ENCODE results near the gene ANO10.

ANO10 gene

DNA sequence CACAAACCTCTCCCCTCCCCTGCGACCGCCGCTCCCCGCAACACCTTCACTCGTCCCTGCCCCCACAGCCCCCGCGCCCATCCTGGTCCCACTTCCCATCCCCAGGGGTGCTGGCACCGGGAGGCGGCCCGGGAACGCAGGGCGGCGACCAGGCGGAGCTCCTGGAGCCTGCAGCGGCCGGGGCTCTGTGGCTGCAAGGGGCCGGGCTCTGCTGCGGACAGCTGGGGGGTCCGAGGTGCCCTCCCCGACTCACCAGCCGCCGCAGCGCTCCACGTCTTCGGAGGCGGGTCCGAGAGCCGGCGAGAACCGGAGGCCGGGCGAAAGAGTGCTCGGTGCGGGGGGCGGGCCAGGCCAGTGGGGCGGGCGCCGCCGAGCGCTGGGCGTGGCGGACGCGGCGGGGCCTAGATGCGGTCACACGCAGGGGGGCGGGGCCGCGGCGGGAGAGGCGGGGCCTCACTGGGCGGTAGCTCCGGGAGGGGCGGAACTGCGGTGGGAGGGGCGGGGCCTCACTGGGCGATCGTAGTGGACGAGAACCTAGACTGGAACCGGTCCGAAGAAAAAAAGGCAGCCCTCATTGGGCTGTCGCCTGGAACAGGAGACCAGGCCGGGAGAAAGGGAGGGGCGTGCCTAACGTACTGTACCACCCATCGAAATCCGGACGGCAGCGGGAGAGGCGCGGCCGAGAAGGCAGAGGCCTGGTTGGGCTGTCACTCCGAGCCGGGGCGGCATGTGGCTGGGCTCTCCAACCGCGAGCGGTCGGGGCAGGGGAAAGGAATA is at the start of gene ANO10 (continued):
- TF ChIP-seq ZIC2 (tag by site-specific recombination; IDR thresholded peaks at IDR 0.05) (peak; percentile 39), SP3 (tag by site-specific recombination; IDR thresholded peaks at IDR 0.05) (peak; percentile 85), GLIS2 (tag by site-specific recombination; IDR thresholded peaks at IDR 0.05) (peak; percentile 90), ZBTB21 (tag by site-specific recombination; IDR thresholded peaks at IDR 0.05) (no peak), ZFP69B (tag by site-specific recombination; IDR thresholded peaks at IDR 0.05) (0 out of 2 replicates have a peak, but pooled peaks have one; percentile 34), ZNF140 (tag by site-specific recombination; IDR thresholded peaks at IDR 0.05) (no peak), ZNF777 (tag by site-specific recombination; IDR thresholded peaks at IDR 0.05; ENCODE audit: borderline replicate concordance) (0 out of 2 replicates have a peak, but pooled peaks have one; percentile 38), ZNF555 (tag by site-specific recombination; conservative IDR thresholded peaks at IDR 0.05) (no peak), ZNF76 (tag by site-specific recombination; IDR thresholded peaks at IDR 0.05; ENCODE audit: borderline replicate concordance, low read depth) (0 out of 2 replicates have a peak, but pooled peaks have one; percentile 1), ZNF776 (tag by site-specific recombination; IDR thresholded peaks at IDR 0.05; ENCODE audit: borderline replicate concordance) (no peak), ZNF148 (tag by site-specific recombination; IDR thresholded peaks at IDR 0.05; ENCODE audit: borderline replicate concordance) (no peak), GLIS1 (tag by site-specific recombination; IDR thresholded peaks at IDR 0.05) (peak; percentile 79), ZBTB20 (tag by site-specific recombination; IDR thresholded peaks at IDR 0.05) (peak; percentile 79), ZBTB10 (tag by site-specific recombination; IDR thresholded peaks at IDR 0.05) (0 out of 2 replicates have a peak, but pooled peaks have one; percentile 21), ZNF335 (tag by site-specific recombination; conservative IDR thresholded peaks at IDR 0.05) (peak; percentile 95; the same call in 1 of the 2 replicates), ZNF560 (tag by site-specific recombination; IDR thresholded peaks at IDR 0.05; ENCODE audit: borderline replicate concordance) (no peak), ZBTB26 (tag by site-specific recombination; optimal IDR thresholded peaks at IDR 0.05) (peak; percentile 44), ZNF2 (tag by site-specific recombination; IDR thresholded peaks at IDR 0.05) (0 out of 2 replicates have a peak, but pooled peaks have one; percentile 41), KLF8 (tag by site-specific recombination; IDR thresholded peaks at IDR 0.05) (peak; percentile 47), ZNF394 (tag by site-specific recombination; IDR thresholded peaks at IDR 0.05; ENCODE audit: borderline replicate concordance) (no peak), ZNF146 (tag by site-specific recombination; IDR thresholded peaks at IDR 0.05) (no peak), ZNF549 (tag by site-specific recombination; IDR thresholded peaks at IDR 0.05) (no peak), ZNF629 (tag by site-specific recombination; IDR thresholded peaks at IDR 0.05) (no peak), ZNF169 (tag by site-specific recombination; IDR thresholded peaks at IDR 0.05) (no peak), ZNF37A (tag by site-specific recombination; IDR thresholded peaks at IDR 0.05) (no peak), HIC1 (tag by site-specific recombination; IDR thresholded peaks at IDR 0.05) (peak; percentile 44; the same call in 1 of the 2 replicates)
- TF ChIP-seq, protein P1, sequence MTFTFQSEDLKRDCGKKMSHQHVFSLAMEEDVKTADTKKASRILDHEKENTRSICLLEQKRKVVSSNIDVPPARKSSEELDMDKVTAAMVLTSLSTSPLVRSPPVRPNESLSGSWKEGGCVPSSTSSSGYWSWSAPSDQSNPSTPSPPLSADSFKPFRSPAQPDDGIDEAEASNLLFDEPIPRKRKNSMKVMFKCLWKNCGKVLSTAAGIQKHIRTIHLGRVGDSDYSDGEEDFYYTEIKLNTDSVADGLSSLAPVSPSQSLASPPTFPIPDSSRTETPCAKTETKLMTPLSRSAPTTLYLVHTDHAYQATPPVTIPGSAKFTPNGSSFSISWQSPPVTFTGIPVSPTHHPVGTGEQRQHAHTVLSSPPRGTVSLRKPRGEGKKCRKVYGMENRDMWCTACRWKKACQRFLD (tag by site-specific recombination; IDR thresholded peaks at IDR 0.05) = no peak
